ENCODE measurements around the gene ARL6.

- TF ChIP-seq CTCF (IDR thresholded peaks at IDR 0.05) (no peak), ZFX (IDR thresholded peaks at IDR 0.05; ENCODE audit: borderline replicate concordance) (no peak)
These were observed 25.8 kb upstream of the ARL6 start for GRCh38 chr3:97738761-97739160.

Measured in 22Rv1 (cell line).